ACC112 (cell line): ENCODE data around the gene MDFI.

Experiments
- H2AFZ ChIP-seq: fragments of 200-600 bp; sonication (generic); one replicate; pipeline ENCODE4 v1.6.0; 2017; ENCODE audit warnings: antibody characterized with exemption, low read length; ENCODE audit not compliant: unreplicated experiment
- H3K27ac ChIP-seq: fragments of 200-600 bp; sonication (generic); 2 replicates; pipeline ENCODE4 v1.5.1; 2014; ENCODE audit warnings: low read depth, mild to moderate bottlenecking, antibody characterized with exemption, low read length, moderate library complexity
- H3K27me3 ChIP-seq: fragments of 200-600 bp; sonication (generic); 2 replicates; pipeline ENCODE4 v1.6.1; 2014; ENCODE audit warnings: mild to moderate bottlenecking, antibody characterized with exemption, low read length, moderate library complexity, mixed read lengths; ENCODE audit not compliant: insufficient read depth
- H3K36me3 ChIP-seq: fragments of 200-600 bp; sonication (generic); 2 replicates; pipeline ENCODE4 v1.6.1; 2016; ENCODE audit warnings: mild to moderate bottlenecking, antibody characterized with exemption, low read length, moderate library complexity, mixed read lengths; ENCODE audit not compliant: insufficient read depth
- H3K4me1 ChIP-seq: fragments of 200-600 bp; sonication (generic); one replicate; pipeline ENCODE4 v1.6.1; 2016; ENCODE audit warnings: low read length, mixed read lengths; ENCODE audit not compliant: insufficient read depth, unreplicated experiment, control insufficient read depth
- H3K4me3 ChIP-seq: fragments of 200-600 bp; sonication (generic); 2 replicates; pipeline ENCODE4 v1.5.1; 2014; ENCODE audit warnings: mild to moderate bottlenecking, low read depth, low read length
- H3K79me2 ChIP-seq: fragments of 200-600 bp; sonication (generic); one replicate; pipeline ENCODE4 v1.6.0; 2016; ENCODE audit warnings: low read length; ENCODE audit not compliant: control insufficient read depth, unreplicated experiment, insufficient read depth

MDFI gene

GRCh38 chr6:41651246-41651961, 13.1 kb downstream of the MDFI start:
- no peak overlapping the region for H2AFZ ChIP-seq
- H3K79me2 ChIP-seq = no peaks in the 10 kb centered on the region
- no peaks in the 10 kb centered on the region for H3K36me3 ChIP-seq
- no peak overlapping the region for H3K27ac ChIP-seq
- no peak overlapping the region for H3K4me3 ChIP-seq
- 0 out of 2 replicates have a peak, but pooled peaks cover 10% of the 10 kb centered on the region for H3K27me3 ChIP-seq
- peaks cover 5% of the 10 kb centered on the region for H3K4me1 ChIP-seq

- Histone ChIP-seq H3K4me1 (peaks cover 5% of the 10 kb centered on the region), H3K27ac (no peak overlapping the region), H3K27me3 (0 out of 2 replicates have a peak, but pooled peaks cover 10% of the 10 kb centered on the region), H3K36me3 (no peaks in the 10 kb centered on the region), H3K79me2 (no peaks in the 10 kb centered on the region), H3K4me3 (no peak overlapping the region), H2AFZ (no peak overlapping the region)
Observed at GRCh38 chr6:41651962-41652657, 13.8 kb downstream of the MDFI start.

GRCh38 chr6:41652866-41653652, 14.8 kb downstream of the MDFI start:
- Histone ChIP-seq H3K4me1 (peaks cover 5% of the 10 kb centered on the region), H3K27me3 (peaks cover 17% of the 10 kb centered on the region), H2AFZ (no peak overlapping the region), H3K36me3 (no peaks in the 10 kb centered on the region), H3K27ac (no peak overlapping the region), H3K4me3 (no peak overlapping the region), H3K79me2 (no peaks in the 10 kb centered on the region)

- Histone ChIP-seq H3K79me2 (no peaks in the 10 kb centered on the region), H2AFZ (no peak overlapping the region), H3K27ac (no peak overlapping the region), H3K27me3 (peaks cover 21% of the 10 kb centered on the region), H3K4me3 (no peak overlapping the region), H3K36me3 (no peaks in the 10 kb centered on the region), H3K4me1 (peaks cover 5% of the 10 kb centered on the region)
Observed at GRCh38 chr6:41653691-41654090, 15.4 kb downstream of the MDFI start.

DNA sequence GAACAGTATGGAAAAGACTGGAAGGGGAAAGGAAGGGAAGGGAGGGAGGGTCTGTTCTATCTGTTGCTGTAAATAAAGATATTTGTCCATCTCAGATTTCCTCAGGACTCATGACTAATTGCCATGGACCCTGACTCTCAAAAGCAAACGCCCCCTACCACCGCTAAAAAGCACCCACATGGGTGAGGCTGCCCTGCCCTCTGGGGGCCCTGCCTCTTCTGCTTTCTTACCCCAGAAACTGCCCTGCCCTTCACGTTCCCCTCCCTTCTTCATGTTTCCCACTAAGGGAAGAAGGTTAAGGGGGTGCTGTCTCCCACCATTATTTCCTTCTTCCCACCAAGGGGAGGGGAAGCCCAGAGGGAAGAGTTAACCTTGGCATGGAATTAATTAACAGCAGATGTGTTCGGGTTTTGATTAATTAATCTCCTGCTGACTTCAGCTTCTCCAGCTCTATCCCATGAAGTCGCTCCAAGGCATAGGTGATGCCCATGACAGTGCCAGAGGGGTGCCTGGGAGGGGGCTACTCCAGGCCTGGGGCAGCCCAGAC, 16.0 kb downstream of the MDFI start:
- no peak overlapping the region for H3K27ac ChIP-seq
- peaks cover 5% of the 10 kb centered on the region for H3K4me1 ChIP-seq
- H3K27me3 ChIP-seq = peaks cover 27% of the 10 kb centered on the region
- no peaks in the 10 kb centered on the region for H3K36me3 ChIP-seq
- H3K79me2 ChIP-seq = no peaks in the 10 kb centered on the region
- no peak overlapping the region for H2AFZ ChIP-seq
- H3K4me3 ChIP-seq = no peak overlapping the region

GRCh38 chr6:41654698-41655151, 16.5 kb downstream of the MDFI start:
- Histone ChIP-seq H2AFZ (no peak overlapping the region), H3K79me2 (no peaks in the 10 kb centered on the region), H3K27me3 (peaks cover 29% of the 10 kb centered on the region), H3K4me3 (no peak overlapping the region), H3K27ac (no peak overlapping the region), H3K36me3 (no peaks in the 10 kb centered on the region), H3K4me1 (peaks cover 5% of the 10 kb centered on the region)

- H3K27me3 ChIP-seq = peaks cover 34% of the 10 kb centered on the region
- H3K4me3 ChIP-seq = no peak overlapping the region
- no peak overlapping the region for H2AFZ ChIP-seq
- peaks cover 5% of the 10 kb centered on the region for H3K4me1 ChIP-seq
- H3K36me3 ChIP-seq = no peaks in the 10 kb centered on the region
- H3K79me2 ChIP-seq = no peaks in the 10 kb centered on the region
- H3K27ac ChIP-seq = no peak overlapping the region
Observed at GRCh38 chr6:41655176-41655575, 16.9 kb downstream of the MDFI start.

GRCh38 chr6:41655646-41656001, 17.4 kb downstream of the MDFI start:
- H3K4me1 ChIP-seq = peaks cover 5% of the 10 kb centered on the region
- H3K36me3 ChIP-seq = no peaks in the 10 kb centered on the region
- H3K4me3 ChIP-seq = no peak overlapping the region
- no peak overlapping the region for H2AFZ ChIP-seq
- H3K27me3 ChIP-seq = peaks cover 38% of the 10 kb centered on the region
- no peak overlapping the region for H3K27ac ChIP-seq
- H3K79me2 ChIP-seq = no peaks in the 10 kb centered on the region

DNA sequence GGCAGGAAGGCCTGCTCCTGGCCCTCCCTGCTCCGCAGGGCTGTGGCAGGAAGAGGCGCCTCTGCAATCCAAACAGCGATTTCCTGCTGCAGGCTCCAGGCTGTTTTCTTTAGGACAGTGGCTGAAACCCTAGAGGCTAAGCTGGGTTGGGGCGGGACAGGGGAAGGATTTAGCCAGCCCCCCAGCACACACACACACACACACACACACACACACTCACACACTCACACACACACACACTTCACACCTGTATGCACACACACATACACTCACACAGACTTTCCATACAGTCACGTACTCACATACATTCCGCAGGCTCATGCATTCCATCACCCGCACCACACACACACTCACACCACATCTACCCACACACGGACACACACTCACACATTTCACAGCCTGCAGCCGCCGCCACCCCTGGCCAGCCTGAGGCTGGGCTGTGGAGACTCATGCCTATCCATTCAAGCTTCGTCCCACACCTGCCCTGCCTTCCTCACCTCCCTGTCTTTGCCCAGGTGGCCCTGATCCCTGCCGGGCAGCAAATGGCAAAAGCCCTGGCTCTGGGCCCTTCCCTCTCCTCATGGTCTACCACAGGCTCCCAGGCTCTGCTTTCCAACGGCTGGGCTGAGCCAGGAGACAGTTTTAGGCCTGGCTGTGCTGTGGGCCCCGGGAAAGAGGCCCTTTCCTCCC, 17.9 kb downstream of the MDFI start:
- H3K27ac ChIP-seq = no peak overlapping the region
- no peaks in the 10 kb centered on the region for H3K36me3 ChIP-seq
- H2AFZ ChIP-seq = no peak overlapping the region
- H3K4me3 ChIP-seq = no peak overlapping the region
- H3K79me2 ChIP-seq = no peaks in the 10 kb centered on the region
- peaks cover 41% of the 10 kb centered on the region for H3K27me3 ChIP-seq
- peaks cover 5% of the 10 kb centered on the region for H3K4me1 ChIP-seq
